NCI-H1105 treated with DMSO at 0.1 percent for 48 hours (cell line): ENCODE measurements around the gene CDH9.
A peak's percentile ranks its signal among the peaks of the same experiment; 100 is the strongest.

Source experiments
- DNase-seq: peaks from one replicate; lab custom pipeline; 2025; lab: John Stamatoyannopoulos, UW

The CDH9 gene, protein sequence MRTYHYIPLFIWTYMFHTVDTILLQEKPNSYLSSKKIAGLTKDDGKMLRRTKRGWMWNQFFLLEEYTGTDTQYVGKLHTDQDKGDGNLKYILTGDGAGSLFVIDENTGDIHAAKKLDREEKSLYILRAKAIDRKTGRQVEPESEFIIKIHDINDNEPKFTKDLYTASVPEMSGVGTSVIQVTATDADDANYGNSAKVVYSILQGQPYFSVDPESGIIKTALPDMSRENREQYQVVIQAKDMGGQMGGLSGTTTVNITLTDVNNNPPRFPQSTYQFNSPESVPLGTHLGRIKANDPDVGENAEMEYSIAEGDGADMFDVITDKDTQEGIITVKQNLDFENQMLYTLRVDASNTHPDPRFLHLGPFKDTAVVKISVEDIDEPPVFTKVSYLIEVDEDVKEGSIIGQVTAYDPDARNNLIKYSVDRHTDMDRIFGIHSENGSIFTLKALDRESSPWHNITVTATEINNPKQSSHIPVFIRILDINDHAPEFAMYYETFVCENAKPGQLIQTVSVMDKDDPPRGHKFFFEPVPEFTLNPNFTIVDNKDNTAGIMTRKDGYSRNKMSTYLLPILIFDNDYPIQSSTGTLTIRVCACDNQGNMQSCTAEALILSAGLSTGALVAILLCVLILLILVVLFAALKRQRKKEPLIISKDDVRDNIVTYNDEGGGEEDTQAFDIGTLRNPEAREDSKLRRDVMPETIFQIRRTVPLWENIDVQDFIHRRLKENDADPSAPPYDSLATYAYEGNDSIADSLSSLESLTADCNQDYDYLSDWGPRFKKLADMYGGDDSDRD

DNA sequence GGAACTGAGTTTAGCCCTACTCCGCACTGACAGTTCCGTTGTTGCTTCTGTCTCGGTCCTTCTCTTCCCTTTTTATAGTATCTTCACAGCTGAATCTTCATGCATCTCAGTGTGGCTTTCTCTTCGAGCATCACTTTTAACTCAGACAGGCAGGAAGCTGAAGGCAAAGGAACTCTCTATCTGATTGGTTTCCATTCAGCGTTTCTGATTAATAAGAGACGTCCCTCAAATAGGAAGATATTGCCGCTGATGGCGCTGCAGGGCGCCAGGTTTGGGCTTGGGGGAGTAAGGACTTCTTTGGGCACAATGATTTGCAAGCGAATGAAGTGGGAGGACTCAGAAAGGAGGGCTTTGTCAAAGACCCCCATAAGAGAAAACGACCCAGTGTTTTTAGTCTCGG is at the start of gene CDH9:
Gene CDH9 (minus strand): TSS at position 111 of the 400 bp plus-strand sequence. CDS start 50,253 bp downstream, outside the sequence.
- DNase-seq = no peak

DNA sequence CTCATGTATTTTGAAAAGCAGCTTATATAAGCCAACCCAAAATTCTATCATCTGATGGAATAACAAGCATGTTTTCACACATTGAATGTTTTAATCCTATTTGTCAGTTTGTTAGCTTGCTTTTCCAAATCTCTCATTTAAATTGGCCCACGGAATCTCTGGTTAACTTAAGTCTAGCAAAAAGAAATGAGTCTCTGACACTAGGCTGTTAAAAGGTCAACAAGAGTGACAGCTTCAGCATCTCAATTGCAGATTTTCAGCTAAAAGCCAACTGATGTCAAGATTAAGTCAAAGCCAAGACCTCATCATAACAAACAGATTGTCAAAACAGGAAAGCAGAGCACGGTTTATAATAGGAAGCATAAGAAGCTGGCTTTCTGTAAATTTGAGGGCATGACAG is 49.4 kb upstream of the CDH9 start:
- no peak for DNase-seq

DNA sequence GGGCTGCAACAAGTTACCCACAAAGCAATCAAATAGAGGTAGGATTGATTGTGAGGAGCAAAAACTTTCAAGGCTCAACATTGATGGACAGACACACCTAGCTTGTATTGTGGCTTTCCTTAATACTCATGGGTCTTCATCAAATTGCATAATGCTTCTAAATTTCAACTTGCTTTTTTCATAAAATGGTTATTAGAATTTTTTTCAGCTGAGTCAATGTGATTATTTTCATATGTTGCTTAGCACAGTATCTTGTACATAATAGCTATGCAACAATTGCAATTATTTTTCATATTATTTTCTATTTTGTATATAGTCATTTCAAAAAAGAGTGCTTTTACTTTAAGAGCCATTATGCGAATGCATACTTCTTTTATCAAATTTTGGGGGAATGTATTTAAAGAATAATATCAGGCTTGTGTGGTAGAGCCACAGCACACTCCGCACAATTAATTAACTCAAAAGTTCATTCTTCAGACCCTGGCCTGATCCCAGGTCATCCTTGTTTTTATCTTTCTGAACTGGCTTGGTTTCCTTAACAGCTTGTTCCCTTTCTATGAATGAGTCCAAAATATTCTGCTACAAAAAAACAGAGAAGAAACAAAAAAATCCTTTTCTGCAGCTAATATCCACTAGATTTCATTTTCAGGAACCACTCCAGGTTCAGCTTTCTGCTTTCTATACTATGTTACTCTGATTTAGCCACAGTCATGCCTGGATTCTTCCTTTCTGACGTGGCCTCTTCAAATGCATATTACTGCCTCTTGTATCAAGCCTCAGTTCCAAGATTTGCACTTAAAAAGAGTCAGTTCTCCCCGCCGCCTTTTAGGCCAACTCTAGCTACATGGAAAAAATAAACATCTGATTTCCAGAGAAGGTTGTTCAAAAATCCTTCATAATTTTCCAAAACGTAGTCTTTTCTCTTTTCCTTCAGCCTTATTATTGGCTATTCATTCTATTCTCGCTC is 45.3 kb upstream of the CDH9 start:
- no peak for DNase-seq

DNA sequence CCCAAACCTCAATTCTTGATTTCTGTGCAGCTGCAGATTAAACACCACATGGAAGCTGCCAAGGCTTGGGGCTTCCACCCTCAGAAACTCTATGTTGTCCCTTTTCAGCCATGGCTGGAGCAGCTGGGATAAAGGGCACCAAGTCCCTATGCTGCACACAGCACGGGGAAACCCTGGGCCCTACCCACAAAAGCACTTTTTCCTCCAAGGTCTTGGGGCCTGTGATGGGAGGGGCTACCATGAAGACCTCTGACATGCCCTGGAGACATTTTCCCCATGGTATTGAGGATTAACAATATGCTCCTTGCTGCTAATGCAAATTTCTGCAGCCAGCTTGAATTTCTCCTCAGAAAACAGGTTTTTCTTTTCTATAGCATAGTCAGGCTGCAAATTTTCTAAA is 41.8 kb upstream of the CDH9 start:
- no peak for DNase-seq

DNA sequence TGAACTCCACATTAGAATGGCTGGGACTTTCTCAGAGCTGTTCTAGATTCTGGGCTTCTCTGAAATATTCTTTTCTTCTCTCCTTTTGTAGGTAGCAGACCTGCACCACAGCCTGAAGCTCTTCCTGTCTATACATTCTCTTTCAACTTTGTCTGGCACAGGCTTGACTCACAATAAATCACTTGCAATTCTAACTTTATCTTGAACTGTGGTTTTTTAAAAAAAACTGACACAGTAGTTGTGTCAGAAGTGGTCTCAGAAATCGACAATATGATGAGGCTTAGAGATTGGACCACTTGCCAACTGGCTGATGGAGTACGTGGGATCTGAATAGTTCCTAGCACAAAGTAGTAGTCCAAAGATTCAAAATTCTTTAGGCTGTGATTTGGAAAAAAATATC is 24.1 kb upstream of the CDH9 start:
- no peak for DNase-seq

DNA sequence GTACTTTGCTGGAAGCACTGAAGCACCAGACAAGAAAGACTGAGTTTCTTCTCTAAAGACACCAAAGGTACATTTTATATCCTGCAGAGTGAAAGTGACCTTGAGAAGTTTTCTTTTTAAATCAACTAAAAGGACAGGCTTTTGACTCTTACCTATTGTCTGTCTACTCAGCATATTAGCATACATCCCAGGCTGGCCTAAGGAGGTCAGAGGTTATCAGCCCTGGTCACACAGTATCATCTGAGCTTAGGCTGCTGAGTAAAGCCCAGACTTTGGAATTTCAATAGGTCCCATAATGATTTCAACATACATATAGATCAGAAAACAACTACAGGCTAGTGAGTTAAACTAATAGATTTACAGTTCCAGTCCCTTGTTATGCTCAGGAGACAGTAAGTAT is 10.1 kb upstream of the CDH9 start:
- DNase-seq = no peak

DNA sequence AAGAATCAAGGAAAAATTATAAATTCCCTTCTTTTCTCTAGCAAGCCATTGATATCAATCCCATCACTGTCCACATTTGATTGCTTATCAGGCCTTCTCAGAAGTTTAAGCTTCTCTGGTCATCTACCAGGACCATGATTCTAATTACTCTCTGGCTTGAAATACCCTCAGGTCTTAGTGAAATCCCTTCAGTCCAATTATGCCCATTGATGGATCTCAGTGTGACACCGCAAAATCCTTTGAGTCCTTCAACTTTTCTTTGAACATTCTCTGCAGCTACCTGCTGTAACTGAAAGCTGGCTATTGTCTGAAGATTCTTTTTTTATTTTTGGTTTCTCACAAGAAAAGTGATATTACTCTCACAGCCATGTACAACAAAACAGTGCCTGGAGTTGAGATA is 3.0 kb upstream of the CDH9 start:
- no peak for DNase-seq

DNA sequence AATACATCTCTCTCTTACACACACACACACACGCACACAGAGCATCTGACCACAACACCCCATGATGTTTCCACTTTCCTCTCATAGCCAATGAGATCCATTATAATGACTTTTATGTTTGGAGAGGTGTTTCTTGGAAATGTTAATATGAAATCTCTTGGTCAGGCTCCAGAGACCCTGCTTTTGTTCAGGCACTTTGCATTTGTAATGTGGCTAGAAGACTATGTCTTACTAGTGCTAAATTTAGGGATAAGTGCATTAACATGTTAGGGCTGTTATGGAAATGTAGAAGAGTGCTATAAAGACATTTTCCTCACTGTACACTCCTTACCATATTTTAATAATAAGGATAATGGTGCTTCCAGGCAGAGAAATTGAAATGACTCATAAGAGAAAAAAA is 3.8 kb downstream of the CDH9 start:
- DNase-seq = no peak

DNA sequence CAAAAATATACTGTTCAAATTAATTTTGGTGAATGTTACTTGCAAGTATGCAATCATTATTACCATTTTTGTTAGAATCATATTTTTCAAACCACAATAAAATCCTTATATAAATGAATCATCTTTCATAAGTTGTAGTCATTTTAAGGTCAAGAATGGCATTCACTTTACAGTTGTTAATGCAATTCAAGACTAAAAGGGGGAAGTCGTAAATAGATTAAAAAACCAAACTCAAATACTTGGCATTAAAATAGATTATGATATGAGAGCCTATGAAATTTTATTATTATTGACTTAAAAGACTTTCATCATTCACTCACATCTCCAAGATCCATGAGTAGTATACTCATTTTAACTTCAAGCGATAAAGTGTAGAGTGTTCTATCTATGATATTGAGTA is 11.6 kb downstream of the CDH9 start:
- no peak for DNase-seq

DNA sequence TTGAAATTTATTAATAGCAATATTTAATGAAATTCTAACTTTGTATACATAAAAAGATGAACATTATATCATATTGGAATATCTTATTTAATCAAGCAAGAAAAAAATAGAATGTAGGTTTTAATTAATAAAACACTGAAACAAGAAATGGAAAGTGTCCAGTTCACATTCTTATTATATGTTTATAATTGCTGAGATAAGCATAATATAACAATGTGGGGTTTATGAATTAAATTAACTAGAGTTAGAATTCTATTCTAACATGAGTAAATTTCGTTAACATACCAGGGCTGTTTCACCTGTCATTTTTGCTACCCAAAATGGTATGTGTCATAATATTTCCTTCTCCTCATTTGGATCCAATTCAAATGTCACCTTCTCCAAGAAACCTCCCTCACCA is 12.3 kb downstream of the CDH9 start:
- DNase-seq = no peak

DNA sequence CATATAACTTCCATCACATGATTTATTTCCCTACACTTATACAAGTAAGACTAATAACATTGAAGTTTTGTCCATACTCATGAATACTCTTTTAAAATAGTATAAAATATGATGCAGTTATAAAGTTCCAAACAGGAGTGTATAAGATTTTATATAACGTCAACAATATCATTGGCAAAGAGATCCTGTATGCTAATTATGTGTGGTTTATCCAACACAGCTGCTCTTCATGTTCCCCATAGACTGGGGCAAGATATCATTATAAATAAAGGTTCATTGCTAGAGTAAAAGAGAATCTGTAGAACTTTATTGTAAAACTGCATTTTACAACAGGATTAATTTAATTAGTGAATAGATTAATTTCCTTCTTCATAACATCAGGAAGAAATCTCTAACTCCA is 16.9 kb downstream of the CDH9 start:
- no peak for DNase-seq

DNA sequence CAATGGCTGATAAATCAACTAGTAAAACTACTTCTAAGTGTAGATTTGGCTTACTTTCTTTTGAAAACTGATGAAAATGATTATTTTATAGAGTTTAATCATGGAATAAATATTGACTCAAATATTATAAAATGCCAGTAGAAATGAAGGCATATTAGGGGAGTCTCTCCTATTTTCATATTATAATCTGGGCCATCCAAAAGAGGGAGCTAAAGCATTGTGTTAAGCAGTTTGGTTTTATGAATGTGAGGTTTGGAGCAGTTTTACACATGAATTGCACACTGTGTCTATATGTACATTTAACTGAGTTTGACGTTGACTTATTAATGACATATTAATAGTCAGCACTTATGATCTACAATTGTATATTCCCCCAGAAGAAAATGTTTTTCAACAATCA is 17.4 kb downstream of the CDH9 start:
- peak; percentile 40 for DNase-seq

DNA sequence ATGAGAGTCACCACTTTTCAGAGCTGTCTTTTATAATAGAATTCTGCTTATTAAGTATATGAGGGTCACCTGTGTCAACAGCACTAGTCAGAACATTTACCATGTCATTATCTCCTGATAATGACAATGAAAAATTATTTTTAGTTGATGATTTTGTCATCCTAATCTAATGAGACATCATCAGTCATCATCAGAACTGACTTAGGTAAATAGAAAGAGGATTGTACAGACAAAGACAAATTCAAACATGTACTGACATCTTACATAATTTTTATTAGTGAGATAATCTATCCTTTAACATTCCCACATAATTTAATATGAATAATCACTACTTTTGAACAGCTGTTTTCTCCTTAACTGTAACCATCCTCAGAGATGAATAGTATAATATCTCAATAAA is 22.6 kb downstream of the CDH9 start:
- peak; percentile 97 for DNase-seq

DNA sequence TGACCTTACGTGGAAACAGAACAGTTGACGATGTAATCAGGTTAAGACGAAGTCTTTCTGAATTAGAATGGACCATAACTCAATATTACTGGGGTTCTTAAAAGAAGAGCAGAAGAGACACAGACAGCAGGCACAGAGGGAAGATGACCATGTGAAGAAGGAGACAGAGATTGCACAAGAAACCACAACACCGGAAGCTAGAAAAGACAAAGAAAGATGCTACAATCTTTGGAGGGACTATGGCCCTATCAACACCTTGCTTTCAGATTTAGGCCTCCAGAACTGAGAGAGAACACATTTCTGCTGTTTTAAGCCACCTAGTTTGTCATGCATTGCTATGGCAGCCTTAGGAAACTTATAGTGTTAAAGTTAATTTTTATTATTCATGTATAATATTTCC is 27.1 kb downstream of the CDH9 start:
- DNase-seq = no peak

DNA sequence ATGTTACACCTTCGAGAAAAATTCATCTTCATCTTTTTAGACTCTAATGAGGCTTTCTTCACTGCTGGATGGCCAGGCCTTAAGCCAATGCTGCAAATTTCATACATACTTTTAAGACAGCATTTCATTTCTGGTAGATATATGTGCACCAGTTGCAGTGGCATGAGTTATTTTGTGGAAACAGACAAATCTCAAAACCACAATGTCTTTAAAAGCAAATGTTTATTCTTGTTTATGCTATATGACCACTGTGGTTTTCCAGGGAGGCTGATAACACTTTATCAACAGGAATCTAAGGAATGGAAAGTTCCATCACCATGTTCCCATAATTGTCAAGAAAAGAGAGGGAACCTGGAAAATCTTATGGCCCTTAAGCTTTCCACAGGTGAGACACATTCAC is 27.7 kb downstream of the CDH9 start:
- DNase-seq = no peak

DNA sequence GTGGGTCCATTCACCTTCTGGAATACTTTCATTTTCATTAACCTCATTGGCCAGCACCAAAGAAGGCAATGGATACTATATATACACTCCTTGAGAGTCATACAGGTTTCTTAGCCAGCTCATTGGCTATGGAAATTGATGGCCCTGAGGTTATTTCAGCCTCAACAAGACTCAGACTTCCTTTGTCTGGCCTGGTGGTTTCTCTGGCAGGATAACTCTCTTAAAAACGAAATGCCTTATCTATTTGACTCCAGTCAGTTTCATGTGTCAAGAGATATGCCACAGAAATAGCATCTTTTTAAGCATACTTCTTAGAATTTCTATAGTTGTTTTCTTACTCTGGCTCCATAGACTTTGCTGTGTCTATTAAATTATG is 28.9 kb downstream of the CDH9 start:
- no peak for DNase-seq

DNA sequence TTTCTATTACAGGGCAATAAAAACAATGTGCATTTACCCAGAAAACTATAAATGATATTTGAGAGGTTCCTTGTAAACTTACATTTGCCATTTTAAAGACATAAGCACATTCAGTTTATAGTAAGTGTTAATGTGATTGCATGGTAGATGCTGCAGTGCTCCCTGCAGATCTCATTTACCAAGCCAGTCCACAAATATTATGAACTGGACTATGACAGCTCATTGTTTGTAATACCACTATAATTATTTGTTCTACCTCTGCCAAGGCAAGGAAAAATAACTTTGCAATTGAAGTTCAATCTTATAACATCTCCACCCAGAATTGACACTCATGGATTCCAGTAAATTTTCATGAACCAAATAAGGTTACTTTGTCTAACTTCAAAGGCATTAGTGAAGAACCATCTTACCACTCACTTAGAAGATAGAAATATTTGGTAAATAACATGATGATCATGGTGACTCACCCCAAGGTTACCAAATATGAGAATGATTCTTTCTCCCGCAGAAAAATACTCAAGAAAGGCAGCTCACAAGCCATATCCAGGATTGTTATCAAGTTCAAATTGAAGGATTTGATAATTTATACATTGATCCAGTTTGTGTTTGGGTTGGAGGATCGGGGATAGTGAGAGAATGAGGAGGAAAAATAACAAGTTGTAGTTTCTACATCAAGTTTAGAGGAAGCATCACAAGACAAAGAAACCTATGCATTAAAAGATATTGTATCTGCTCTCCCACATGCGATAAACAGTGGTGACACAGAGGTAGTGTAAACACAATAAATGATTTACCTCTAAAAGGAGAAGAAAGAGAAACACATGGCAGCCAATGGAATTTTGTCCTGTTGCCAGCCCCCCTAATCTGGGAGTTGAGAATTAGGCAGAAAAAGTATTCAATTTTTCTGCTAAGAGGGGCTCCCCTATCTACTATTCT is 29.5 kb downstream of the CDH9 start:
- no peak for DNase-seq

DNA sequence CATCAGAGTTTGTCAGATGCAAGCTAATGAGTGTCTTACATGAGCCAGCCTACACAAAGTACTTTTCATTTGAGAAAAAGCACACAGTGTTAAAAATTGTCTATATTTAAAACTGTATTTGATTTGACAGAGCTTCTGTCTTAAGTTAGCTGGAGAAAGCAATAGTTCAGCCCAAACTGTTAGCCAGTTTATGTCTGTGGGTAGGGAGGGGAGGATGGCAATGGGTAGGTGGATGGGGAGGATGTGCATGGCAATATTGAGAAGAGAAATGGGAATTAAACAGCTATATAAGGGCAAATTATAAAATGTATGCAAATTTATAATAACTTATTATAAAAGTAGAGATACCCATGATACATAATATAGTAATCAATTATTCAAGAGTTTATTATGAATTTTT is 31.3 kb downstream of the CDH9 start:
- no peak for DNase-seq

DNA sequence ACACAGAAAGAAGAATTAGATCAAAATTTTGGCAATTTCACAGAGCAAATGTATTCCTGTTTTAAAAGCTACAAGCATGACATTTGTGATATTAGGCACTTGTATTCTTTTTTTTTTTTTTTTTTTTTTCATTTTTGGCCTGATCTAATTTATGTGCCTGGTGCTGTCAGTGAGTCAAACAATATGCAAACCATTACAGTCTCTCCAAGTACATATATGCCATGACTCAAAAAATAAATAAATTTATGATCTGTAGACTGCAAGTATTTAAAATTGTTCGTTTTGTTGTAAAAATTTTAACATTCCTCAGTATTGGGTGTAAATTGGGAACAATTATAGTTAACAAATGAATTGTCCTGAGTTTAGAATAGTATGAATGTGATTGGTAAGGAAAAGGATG is 51.4 kb downstream of the CDH9 start:
- DNase-seq = no peak

DNA sequence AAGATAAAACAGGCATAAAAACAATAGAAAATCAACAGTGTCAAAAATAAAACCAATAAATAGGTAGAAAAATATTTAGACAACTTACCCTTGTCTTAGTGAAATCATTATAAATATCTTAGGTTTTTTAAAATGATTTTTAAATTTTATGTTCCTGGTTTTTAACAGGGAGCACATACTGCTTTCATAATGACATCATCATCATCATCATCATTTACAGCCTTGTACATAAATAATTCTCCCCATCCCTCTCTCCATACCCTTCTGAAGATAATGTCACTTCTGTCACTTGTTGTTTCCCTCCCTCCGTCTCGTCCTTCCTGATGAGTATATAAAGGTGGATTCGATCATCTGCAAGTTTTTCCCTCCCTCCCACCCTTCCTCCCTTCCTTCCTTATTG is 56.6 kb downstream of the CDH9 start:
- no peak for DNase-seq

DNA sequence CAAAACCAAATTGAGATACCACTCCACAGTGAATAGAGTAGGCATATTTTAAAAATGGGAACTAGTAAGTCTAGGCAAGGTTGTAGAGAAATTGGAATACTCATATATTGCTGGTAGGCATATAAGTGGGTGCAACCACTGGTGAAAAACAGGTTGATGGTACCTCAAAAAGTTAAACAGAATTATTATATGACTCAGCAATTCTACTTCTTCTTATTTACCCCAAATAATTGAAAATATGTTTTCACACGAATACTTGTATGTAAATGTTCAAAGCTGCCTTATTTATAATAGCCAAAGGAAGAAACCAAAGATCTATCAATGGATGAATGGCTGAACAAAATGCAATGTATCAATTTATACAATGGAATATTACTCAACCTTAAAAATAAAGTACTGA is 79.1 kb downstream of the CDH9 start:
- DNase-seq = no peak
